SK-N-MC (cell line): ENCODE data around the gene ERC2.

Experiments
- EZH2 ChIP-seq: fragments of 200-600 bp; sonication (generic); IDR thresholded peaks from one replicate; pipeline ENCODE4 v1.6.1; 2017; ENCODE audit warnings: antibody characterized with exemption
- FOXP2 ChIP-seq: optimal IDR thresholded peaks from 2 replicates; pipeline ENCODE3; 2011; ENCODE audit warnings: mild to moderate bottlenecking, moderate library complexity; ENCODE audit not compliant: insufficient read depth; ENCODE audit errors: extremely low read length, control extremely low read depth
- POLR2AphosphoS5 ChIP-seq: IDR thresholded peaks from 2 replicates; pipeline ENCODE4 v1.6.1; 2012; ENCODE audit warnings: mild to moderate bottlenecking, low read depth, low read length, borderline replicate concordance

DNA sequence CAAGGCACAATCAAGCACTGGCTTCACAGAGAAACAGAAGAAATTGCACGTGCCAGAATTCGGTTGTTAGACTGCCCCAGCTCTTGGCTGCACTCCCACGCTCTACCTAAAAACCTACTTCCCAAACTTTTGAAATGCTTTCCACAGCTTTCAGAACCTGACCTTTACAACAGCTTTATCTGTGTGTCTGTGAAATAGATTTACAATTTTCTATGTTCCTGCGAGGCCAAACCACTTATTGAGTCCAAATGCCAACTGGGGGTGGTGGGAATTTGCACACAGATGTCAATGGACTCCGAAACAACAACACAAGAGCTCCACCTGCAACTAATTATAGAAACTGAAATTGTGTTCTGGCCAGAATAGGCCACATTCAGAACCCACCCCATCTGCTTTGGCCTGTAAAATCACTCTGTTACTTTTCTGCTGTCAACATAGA, 44.6 kb downstream of the ERC2 start:
- TF ChIP-seq POLR2AphosphoS5 (no peak), EZH2 (no peak), FOXP2 (no peak)
